Glutamatergic neuron (in vitro differentiated cells): ENCODE results near the gene C11orf54. TPM values are rescaled to one million over a fixed set of nuclear protein-coding genes. Genes with fewer than 3 reads are reported as not detected.

Experiments used
- DNase-seq: peaks from one replicate; pipeline ENCODE4 v3.0.0; 2022
- H3K27ac Mint-ChIP-seq: one replicate; pipeline ENCODE4 v1.8.0; 2020; ENCODE audit warnings: mild to moderate bottlenecking, mixed read lengths, inconsistent platforms; ENCODE audit not compliant: unreplicated experiment
- H3K27me3 Mint-ChIP-seq: one replicate; pipeline ENCODE4 v1.8.0; 2020; ENCODE audit warnings: mild to moderate bottlenecking, moderate library complexity, mixed read lengths, inconsistent platforms; ENCODE audit not compliant: unreplicated experiment
- H3K36me3 Mint-ChIP-seq: one replicate; pipeline ENCODE4 v1.8.0; 2020; ENCODE audit warnings: mild to moderate bottlenecking, mixed read lengths, inconsistent platforms; ENCODE audit not compliant: unreplicated experiment
- H3K4me1 Mint-ChIP-seq: one replicate; pipeline ENCODE4 v1.8.0; 2020; ENCODE audit warnings: mild to moderate bottlenecking, low read depth, mixed read lengths, inconsistent platforms; ENCODE audit not compliant: unreplicated experiment
- H3K4me3 Mint-ChIP-seq: one replicate; pipeline ENCODE4 v1.8.0; 2020; ENCODE audit warnings: mild to moderate bottlenecking, mixed read lengths, inconsistent platforms; ENCODE audit not compliant: unreplicated experiment
- H3K9me3 Mint-ChIP-seq: one replicate; pipeline ENCODE4 v1.8.0; 2020; ENCODE audit warnings: mild to moderate bottlenecking, moderate library complexity, mixed read lengths, inconsistent platforms; ENCODE audit not compliant: unreplicated experiment
- CTCF ChIP-seq: fragments of 200-600 bp; sonication (generic); IDR thresholded peaks from one replicate; pipeline ENCODE4 v1.5.0; 2021; ENCODE audit not compliant: partially characterized antibody, unreplicated experiment
- total RNA-seq: library from RNA; stranded (reverse); fragmentation: NEBNext Ultra II Directional; extraction: Animal tissue kit (Norgen Biotek cat#: 25700); gene quantifications from one replicate; pipeline ENCODE4 v1.2.1, GENCODE V29; 2021; ENCODE audit not compliant: unreplicated experiment

The C11orf54 gene
- total RNA-seq, 1 donor from 2014 or later, result 19.5 TPM

GRCh38 chr11:93704237-93704636 lies 37.2 kb upstream of the C11orf54 start:
- H3K4me1 Mint-ChIP-seq, result no peaks in the 10 kb centered on the region
- H3K36me3 Mint-ChIP-seq, result peaks cover 10% of the 10 kb centered on the region
- no peak overlapping the region for H3K4me3 Mint-ChIP-seq
- DNase-seq, result no peak
- H3K9me3 Mint-ChIP-seq, result peaks cover under 1% of the 10 kb centered on the region
- H3K27ac Mint-ChIP-seq, result no peak overlapping the region
- H3K27me3 Mint-ChIP-seq, result no peaks in the 10 kb centered on the region
- TF ChIP-seq CTCF, result no peak

- H3K27me3 Mint-ChIP-seq, result no peaks in the 10 kb centered on the region
- no peak for DNase-seq
- peaks cover 9% of the 10 kb centered on the region for H3K9me3 Mint-ChIP-seq
- peaks cover 36% of the 10 kb centered on the region for H3K36me3 Mint-ChIP-seq
- H3K4me1 Mint-ChIP-seq, result no peaks in the 10 kb centered on the region
- no peak overlapping the region for H3K4me3 Mint-ChIP-seq
- no peak overlapping the region for H3K27ac Mint-ChIP-seq
- TF ChIP-seq CTCF, result no peak
Measured at GRCh38 chr11:93710239-93710638, 31.2 kb upstream of the C11orf54 start.

DNA sequence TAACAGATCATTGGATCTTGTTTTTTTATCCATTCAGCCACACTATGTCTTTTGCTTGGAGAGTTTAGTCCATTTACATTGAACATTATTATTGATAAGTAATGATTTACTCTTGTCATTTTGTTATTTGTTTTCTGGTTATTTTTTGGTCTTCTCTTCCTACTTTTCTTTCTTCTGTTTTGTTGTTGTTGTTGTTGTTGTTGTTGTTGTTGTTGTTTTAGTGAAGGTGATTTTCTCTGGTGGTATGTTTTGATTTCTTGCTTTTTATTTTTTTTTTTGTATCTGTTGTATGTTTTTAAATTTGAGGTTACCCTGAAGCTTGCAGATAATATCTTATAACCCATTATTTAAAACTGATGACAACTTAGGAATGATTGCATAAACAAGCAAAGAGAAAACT lies 28.8 kb upstream of the C11orf54 start:
- no peak overlapping the region for H3K4me3 Mint-ChIP-seq
- no peak overlapping the region for H3K27ac Mint-ChIP-seq
- H3K36me3 Mint-ChIP-seq, result peaks cover 36% of the 10 kb centered on the region
- DNase-seq, result no peak
- H3K27me3 Mint-ChIP-seq, result no peaks in the 10 kb centered on the region
- H3K4me1 Mint-ChIP-seq, result no peaks in the 10 kb centered on the region
- peaks cover 9% of the 10 kb centered on the region for H3K9me3 Mint-ChIP-seq
- TF ChIP-seq CTCF, result no peak

DNA sequence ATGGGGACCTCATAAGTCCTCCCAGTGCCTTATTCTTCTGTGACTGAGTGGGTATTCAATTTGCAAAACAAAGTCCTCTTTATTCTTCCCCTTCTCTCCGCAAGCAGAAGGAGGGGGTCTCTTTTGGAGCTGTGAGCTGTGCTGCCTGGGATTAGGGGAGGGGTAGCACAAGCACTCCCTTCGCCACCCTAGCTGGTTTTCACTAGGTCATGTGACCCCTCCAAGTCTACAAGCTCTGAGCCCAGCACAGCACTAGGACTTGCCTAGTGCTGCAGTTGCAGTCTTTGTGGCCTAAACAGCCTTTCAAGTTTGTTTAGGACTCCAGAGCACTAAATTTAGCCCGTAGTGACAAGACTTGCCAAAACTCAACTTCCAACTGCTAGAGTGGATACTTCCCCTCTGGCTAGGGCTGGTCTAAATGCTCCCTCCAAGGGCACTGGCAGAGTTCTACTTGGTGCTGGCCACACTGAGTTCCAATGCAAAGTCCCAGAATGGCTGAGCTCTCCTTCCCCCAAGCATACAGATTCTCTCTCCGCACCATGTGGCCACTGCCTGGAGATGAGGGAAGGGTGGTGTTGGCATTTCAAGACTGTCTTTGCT lies 25.6 kb upstream of the C11orf54 start:
- no peaks in the 10 kb centered on the region for H3K27me3 Mint-ChIP-seq
- TF ChIP-seq CTCF, result no peak
- no peak overlapping the region for H3K27ac Mint-ChIP-seq
- H3K9me3 Mint-ChIP-seq, result peaks cover 5% of the 10 kb centered on the region
- peaks cover 10% of the 10 kb centered on the region for H3K36me3 Mint-ChIP-seq
- H3K4me3 Mint-ChIP-seq, result no peak overlapping the region
- DNase-seq, result no peak
- H3K4me1 Mint-ChIP-seq, result no peaks in the 10 kb centered on the region

- no peak overlapping the region for H3K27ac Mint-ChIP-seq
- H3K4me1 Mint-ChIP-seq, result no peaks in the 10 kb centered on the region
- no peaks in the 10 kb centered on the region for H3K27me3 Mint-ChIP-seq
- peaks cover 3% of the 10 kb centered on the region for H3K36me3 Mint-ChIP-seq
- H3K4me3 Mint-ChIP-seq, result no peak overlapping the region
- DNase-seq, result no peak
- no peak for TF ChIP-seq CTCF
- H3K9me3 Mint-ChIP-seq, result peaks cover 3% of the 10 kb centered on the region
Measured at GRCh38 chr11:93717501-93717900, 24.0 kb upstream of the C11orf54 start.
